LHCN-M2 (cell line): ENCODE data around the gene ENDOD1. TPM values are rescaled to one million over a fixed set of nuclear protein-coding genes. Genes with fewer than 3 reads are reported as not detected.

Source experiments
- DNase-seq: peaks from one replicate; pipeline ENCODE4 v3.0.0-alpha.2; 2012; ENCODE audit warnings: low read depth
- total RNA-seq: library from RNA; depleted of rRNA; stranded (reverse); fragments of >200 nt; gene quantifications from 2 replicates; pipeline ENCODE4 v1.2.3, GENCODE V29; 2014; rRNA removed

ENDOD1 gene
- total RNA-seq, 1 experiment from 2014 or later, result 30.0 TPM

- no peak for DNase-seq
Observed at GRCh38 chr11:95166781-95167180, 77.1 kb downstream of the ENDOD1 start.

GRCh38 chr11:95170294-95170693 lies 80.6 kb downstream of the ENDOD1 start:
- no peak for DNase-seq

GRCh38 chr11:95175818-95176380 lies 86.3 kb downstream of the ENDOD1 start:
- DNase-seq, result no peak

Other genes starting within 250 kb of the ENDOD1 start
- 45.6 and 49.5 TPM in 2 replicates for gene CWC15, start 116.3 kb upstream of the ENDOD1 start, total RNA-seq
- 1.9 and 2.8 TPM in 2 replicates for gene KDM4D, start 116.1 kb upstream of the ENDOD1 start, total RNA-seq
- not detected in 2 replicates for gene KDM4E, start 64.6 kb upstream of the ENDOD1 start, total RNA-seq
- not detected in 2 replicates for gene KDM4F, start 40.4 kb upstream of the ENDOD1 start, total RNA-seq
- 16.2 and 17.0 TPM in 2 replicates for gene SRSF8, start 22.9 kb upstream of the ENDOD1 start, total RNA-seq
- 0.83 and 1.4 TPM in 2 replicates for gene SESN3, start 141.4 kb downstream of the ENDOD1 start, total RNA-seq